Measurements from ENCODE around the gene SF3B4. TPM values are rescaled to one million over a fixed set of nuclear protein-coding genes. Genes with fewer than 3 reads are reported as not detected.
A peak's percentile ranks its signal among the peaks of the same experiment; 100 is the strongest.

SF3B4 gene
- total RNA-seq, 1 donor from 2014 or later, result 68.1 TPM

- no peak for TF ChIP-seq CTCF (IDR thresholded peaks at IDR 0.05)
- no peak for DNase-seq (ENCODE audit: extremely low spot score, unreplicated experiment)
- Mint-ChIP-seq H3K27me3 (ENCODE audit: unreplicated experiment) (no peaks in the 10 kb centered on the region), H3K4me3 (ENCODE audit: unreplicated experiment) (no peak overlapping the region), H3K36me3 (ENCODE audit: unreplicated experiment) (peaks cover 15% of the 10 kb centered on the region), H3K4me1 (ENCODE audit: unreplicated experiment) (peaks cover 19% of the 10 kb centered on the region), H3K9me3 (ENCODE audit: unreplicated experiment) (peaks cover 5% of the 10 kb centered on the region), H3K27ac (ENCODE audit: unreplicated experiment) (no peak overlapping the region)
Observed at GRCh38 chr1:149903836-149904491, 23.6 kb downstream of the SF3B4 start.

- peaks cover 20% of the 10 kb centered on the region for H3K4me1 Mint-ChIP-seq (ENCODE audit: unreplicated experiment)
- no peaks in the 10 kb centered on the region for H3K27me3 Mint-ChIP-seq (ENCODE audit: unreplicated experiment)
- peaks cover 6% of the 10 kb centered on the region for H3K9me3 Mint-ChIP-seq (ENCODE audit: unreplicated experiment)
- no peak for TF ChIP-seq CTCF (IDR thresholded peaks at IDR 0.05)
- peak within 1 kb of the TSS; percentile 88 for H3K4me3 Mint-ChIP-seq (ENCODE audit: unreplicated experiment)
- peak; percentile 96 for DNase-seq (ENCODE audit: extremely low spot score, unreplicated experiment)
- peak within 1 kb of the TSS; percentile 91 for H3K27ac Mint-ChIP-seq (ENCODE audit: unreplicated experiment)
- no peaks in the 10 kb centered on the region for H3K36me3 Mint-ChIP-seq (ENCODE audit: unreplicated experiment)
Observed at GRCh38 chr1:149899460-149900284, 27.9 kb downstream of the SF3B4 start, which contains the start of gene BOLA1. Gene BOLA1 (plus strand): TSS chr1:149899568. CDS start chr1:149900060, 492 bp downstream.

DNA sequence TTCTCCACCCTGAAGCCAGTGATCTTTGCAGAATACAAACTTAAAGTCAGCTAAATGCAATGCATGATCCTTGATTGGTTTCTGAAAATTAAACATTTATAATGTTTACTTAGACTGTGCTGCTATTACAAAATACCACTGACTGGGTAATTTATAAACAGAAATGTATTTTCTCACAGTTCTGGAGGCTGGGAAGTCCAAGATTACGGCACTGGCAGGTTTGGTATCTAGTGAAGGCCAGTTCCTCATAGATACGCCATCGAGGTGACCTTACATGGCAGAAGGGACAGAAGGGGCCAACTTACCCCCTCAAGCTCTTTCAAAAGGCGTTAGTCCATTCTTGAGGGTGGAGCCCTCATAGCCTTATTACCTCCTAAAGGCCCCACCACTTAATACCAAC lies 31.0 kb downstream of the SF3B4 start:
- H3K4me3 Mint-ChIP-seq (ENCODE audit: unreplicated experiment), result no peak overlapping the region
- peaks cover 6% of the 10 kb centered on the region for H3K9me3 Mint-ChIP-seq (ENCODE audit: unreplicated experiment)

GRCh38 chr1:149888999-149889289 lies 38.7 kb downstream of the SF3B4 start:
- Mint-ChIP-seq H3K27me3 (ENCODE audit: unreplicated experiment) (no peaks in the 10 kb centered on the region), H3K27ac (ENCODE audit: unreplicated experiment) (no peak overlapping the region), H3K9me3 (ENCODE audit: unreplicated experiment) (no peaks in the 10 kb centered on the region), H3K4me3 (ENCODE audit: unreplicated experiment) (no peak overlapping the region), H3K4me1 (ENCODE audit: unreplicated experiment) (peaks cover 3% of the 10 kb centered on the region), H3K36me3 (ENCODE audit: unreplicated experiment) (no peaks in the 10 kb centered on the region)
- TF ChIP-seq CTCF (IDR thresholded peaks at IDR 0.05), result no peak
- DNase-seq (ENCODE audit: extremely low spot score, unreplicated experiment), result peak; percentile 51

More for the DNA sequence above, 31.0 kb downstream of the SF3B4 start:
- no peak for DNase-seq (ENCODE audit: extremely low spot score, unreplicated experiment)
- TF ChIP-seq CTCF (IDR thresholded peaks at IDR 0.05), result no peak
- no peaks in the 10 kb centered on the region for H3K36me3 Mint-ChIP-seq (ENCODE audit: unreplicated experiment)
- no peaks in the 10 kb centered on the region for H3K27me3 Mint-ChIP-seq (ENCODE audit: unreplicated experiment)
- H3K4me1 Mint-ChIP-seq (ENCODE audit: unreplicated experiment), result peaks cover 20% of the 10 kb centered on the region
- H3K27ac Mint-ChIP-seq (ENCODE audit: unreplicated experiment), result no peak overlapping the region

Data from osteocyte (in vitro differentiated cells).